22Rv1 (cell line): Measurements from ENCODE around the gene N4BP2L2.

Experiments
- H3K27ac ChIP-seq: fragments of 450-650 bp; 2 replicates; pipeline ENCODE4 v1.5.1; 2017
- CTCF ChIP-seq: fragments of 450-650 bp; IDR thresholded peaks from 2 replicates; pipeline ENCODE4 v1.5.1; 2017; ENCODE audit warnings: mild to moderate bottlenecking
- ZFX ChIP-seq: fragments of 450-650 bp; IDR thresholded peaks from 2 replicates; pipeline ENCODE4 v1.6.1; 2017; ENCODE audit warnings: antibody characterized with exemption, borderline replicate concordance

The N4BP2L2 gene

GRCh38 chr13:32413284-32413683 lies 125.3 kb downstream of the N4BP2L2 start:
- no peak overlapping the region for H3K27ac ChIP-seq
- TF ChIP-seq ZFX, result no peak
- TF ChIP-seq CTCF, result no peak

- H3K27ac ChIP-seq, result no peak overlapping the region
- TF ChIP-seq CTCF, result no peak
- no peak for TF ChIP-seq ZFX
Measured at GRCh38 chr13:32409561-32410421, 128.8 kb downstream of the N4BP2L2 start.

GRCh38 chr13:32409001-32409313 lies 129.6 kb downstream of the N4BP2L2 start:
- H3K27ac ChIP-seq, result no peak overlapping the region

GRCh38 chr13:32408296-32409000 lies 130.1 kb downstream of the N4BP2L2 start:
- TF ChIP-seq ZFX (no peak), CTCF (no peak)

More at GRCh38 chr13:32409001-32409313, 129.6 kb downstream of the N4BP2L2 start:
- no peak for TF ChIP-seq ZFX
- no peak for TF ChIP-seq CTCF

GRCh38 chr13:32407854-32408253 lies 130.7 kb downstream of the N4BP2L2 start:
- no peak overlapping the region for H3K27ac ChIP-seq
- TF ChIP-seq CTCF (no peak), ZFX (no peak)

More at GRCh38 chr13:32408296-32409000, 130.1 kb downstream of the N4BP2L2 start:
- no peak overlapping the region for H3K27ac ChIP-seq

- H3K27ac ChIP-seq, result no peak overlapping the region
- TF ChIP-seq CTCF (no peak), ZFX (no peak)
Measured at GRCh38 chr13:32403108-32403507, 135.5 kb downstream of the N4BP2L2 start.

- TF ChIP-seq ZFX (no peak), CTCF (no peak)
- no peak overlapping the region for H3K27ac ChIP-seq
Measured at GRCh38 chr13:32391101-32391619, 147.4 kb downstream of the N4BP2L2 start.
